Endothelial cell of umbilical vein (primary cell): Measurements from ENCODE around the gene CAPNS1. TPM values are rescaled to one million over a fixed set of nuclear protein-coding genes. Genes with fewer than 3 reads are reported as not detected.

ENCODE experiments used
- BruUV-seq: library from RNA; stranded (reverse); fragments of 400-500 nt; replicated peaks from 2 replicates; lab custom pipeline; 2021; lab: Mats Ljungman, UMichigan
- CTCF ChIA-PET: fragments of 300-600, 350-600 bp; sonication (Branson Sonifier 250); formaldehyde crosslinking; loops from one replicate; lab custom pipeline; 2021; ENCODE audit warnings: antibody characterized with exemption, inconsistent platforms; lab: Charles Lee
- POLR2A ChIA-PET: fragments of 300-600, 350-600 bp; sonication (Branson Sonifier 250); formaldehyde crosslinking; loops from one replicate; lab custom pipeline; 2021; ENCODE audit warnings: antibody characterized with exemption, inconsistent platforms; lab: Charles Lee
- DNase-seq: peaks from one replicate; pipeline ENCODE4 v3.0.0-alpha.2; 2011; ENCODE audit warnings: low read depth, low spot score
- FAIRE-seq: peaks from 2 replicates; lab custom pipeline; 2011; peaks lifted over from hg19 to GRCh38; lab: Jason Lieb, UNC
- H2AFZ ChIP-seq: 2 replicates; pipeline ENCODE4 v1.6.0; 2012; ENCODE audit warnings: low read depth, low read length, control low read depth, inconsistent platforms
- H3K27ac ChIP-seq: 2 replicates; pipeline ENCODE4 v1.5.1; 2011; ENCODE audit warnings: low read depth, mild to moderate bottlenecking, control low read depth, low read length, moderate library complexity; ENCODE audit not compliant: insufficient read depth
- H3K27me3 ChIP-seq, 2 experiments: 2 replicates each; pipeline versions ENCODE4 v1.6.0 to v1.6.1; 2011; ENCODE audit warnings: low read length in 2 of 2, mixed read lengths in 1 of 2; ENCODE audit not compliant: control insufficient read depth in 2 of 2, insufficient read depth in 2 of 2
- H3K36me3 ChIP-seq, 2 experiments: 2 replicates in 1 of 2; 3 replicates in 1 of 2; pipeline ENCODE4 v1.5.1; 2011; ENCODE audit warnings: low read length in 2 of 2, mild to moderate bottlenecking in 1 of 2, moderate library complexity in 1 of 2; ENCODE audit not compliant: control insufficient read depth in 2 of 2, insufficient read depth in 2 of 2; ENCODE audit errors: extremely low read depth in 1 of 2
- H3K4me1 ChIP-seq: 3 replicates; pipeline ENCODE4 v1.5.1; 2011; ENCODE audit warnings: mild to moderate bottlenecking, low read length; ENCODE audit not compliant: control insufficient read depth, insufficient read depth; ENCODE audit errors: extremely low read depth
- H3K4me2 ChIP-seq: 2 replicates; pipeline ENCODE4 v1.6.1; 2011; ENCODE audit warnings: low read length, control low read depth, mixed read lengths; ENCODE audit not compliant: insufficient read depth
- H3K4me3 ChIP-seq, 3 experiments: fragments of 200-600 bp in 1 of 3; sonication (generic), shearing (Covaris generic) in 1 of 3; replicated peaks in 1 of 3; 2 replicates each; pipeline ENCODE4 v1.5.1; 2011 to 2016; ENCODE audit warnings: control low read depth in 3 of 3, low read length in 3 of 3, mild to moderate bottlenecking in 2 of 3, inconsistent platforms in 1 of 3, low read depth in 1 of 3, moderate library complexity in 1 of 3; ENCODE audit not compliant: insufficient read depth in 1 of 3
- H3K79me2 ChIP-seq: 2 replicates; pipeline ENCODE4 v1.6.0; 2012; ENCODE audit warnings: low read length, inconsistent platforms; ENCODE audit not compliant: control insufficient read depth, insufficient read depth
- H3K9ac ChIP-seq: replicated peaks from 2 replicates; pipeline ENCODE3; 2011; ENCODE audit warnings: low read length, control low read depth; ENCODE audit not compliant: insufficient read depth; ENCODE audit errors: extremely low read depth
- H3K9me1 ChIP-seq: replicated peaks from 3 replicates; pipeline ENCODE4 v1.6.0; 2011; ENCODE audit warnings: mild to moderate bottlenecking, low read length; ENCODE audit not compliant: control insufficient read depth, insufficient read depth; ENCODE audit errors: extremely low read depth
- H3K9me3 ChIP-seq: replicated peaks from 2 replicates; pipeline ENCODE4 v1.5.1; 2012; ENCODE audit warnings: low read length, inconsistent platforms; ENCODE audit not compliant: control insufficient read depth, insufficient read depth
- H4K20me1 ChIP-seq: replicated peaks from 2 replicates; pipeline ENCODE3; 2011; ENCODE audit warnings: mild to moderate bottlenecking, low read length; ENCODE audit not compliant: control insufficient read depth, insufficient read depth; ENCODE audit errors: extremely low read depth
- EZH2 ChIP-seq: IDR thresholded peaks from 2 replicates; pipeline ENCODE4 v1.6.1; 2012; ENCODE audit warnings: borderline replicate concordance, low read depth, mild to moderate bottlenecking, moderate library complexity, low read length, inconsistent platforms; ENCODE audit not compliant: severe bottlenecking
- GATA2 ChIP-seq: IDR thresholded peaks from 2 replicates; pipeline ENCODE4 v1.7.0; 2011; ENCODE audit warnings: low read depth, mild to moderate bottlenecking, moderate library complexity, mixed read lengths, low read length; ENCODE audit not compliant: insufficient read length, insufficient read depth
- MAX ChIP-seq: IDR thresholded peaks from 2 replicates; pipeline ENCODE4 v1.6.1; 2011; ENCODE audit not compliant: insufficient read depth, insufficient read length
- dilution Hi-C: fragments of 300-500 bp; cut with MboI; formaldehyde crosslinking; loops from one replicate; pipeline ENCODE4 v1.15.0; 2019; ENCODE audit warnings: low sequenced_read_pairs; ENCODE audit not compliant: extremely low pct_ligation_motif_present
- intact Hi-C: fragments of 100-400 bp; cut with micrococcal nuclease; formaldehyde crosslinking; loops from one replicate; pipeline ENCODE4 v1.10.0; 2022
- polyA plus RNA-seq, 4 experiments: library from polyadenylated mRNA; depleted of rRNA in 3 of 4; stranded (reverse) in 3 of 4; unstranded in 1 of 4; fragments of >200 nt; gene quantifications; 2 replicates each; pipeline versions ENCODE4 v1.2.1 to v1.2.3, GENCODE V29; 2011 to 2012; ENCODE audit warnings: missing spikeins in 1 of 4
- total RNA-seq: library from RNA; stranded (reverse); gene quantifications from 2 replicates; pipeline ENCODE4 v1.2.3, GENCODE V29; 2021
- TF ChIP-seq, protein P1 (sequence below), 2 donors: IDR thresholded peaks; 1 replicate in 1 of 2; 2 replicates in 1 of 2; pipeline ENCODE4 v1.5.1; 2011; ENCODE audit warnings: low read length in 2 of 2, mild to moderate bottlenecking in 2 of 2, moderate library complexity in 2 of 2, control low read depth in 1 of 2, inconsistent platforms in 1 of 2, low read depth in 1 of 2; ENCODE audit not compliant: insufficient read depth in 1 of 2; ENCODE audit errors: extremely low read depth in 1 of 2

CAPNS1 gene
- total and polyA plus RNA-seq, 2 donors (not counting 3 experiments of a cell fraction or from before 2014, with no cell fraction given) = 777 to 1,095 TPM

DNA sequence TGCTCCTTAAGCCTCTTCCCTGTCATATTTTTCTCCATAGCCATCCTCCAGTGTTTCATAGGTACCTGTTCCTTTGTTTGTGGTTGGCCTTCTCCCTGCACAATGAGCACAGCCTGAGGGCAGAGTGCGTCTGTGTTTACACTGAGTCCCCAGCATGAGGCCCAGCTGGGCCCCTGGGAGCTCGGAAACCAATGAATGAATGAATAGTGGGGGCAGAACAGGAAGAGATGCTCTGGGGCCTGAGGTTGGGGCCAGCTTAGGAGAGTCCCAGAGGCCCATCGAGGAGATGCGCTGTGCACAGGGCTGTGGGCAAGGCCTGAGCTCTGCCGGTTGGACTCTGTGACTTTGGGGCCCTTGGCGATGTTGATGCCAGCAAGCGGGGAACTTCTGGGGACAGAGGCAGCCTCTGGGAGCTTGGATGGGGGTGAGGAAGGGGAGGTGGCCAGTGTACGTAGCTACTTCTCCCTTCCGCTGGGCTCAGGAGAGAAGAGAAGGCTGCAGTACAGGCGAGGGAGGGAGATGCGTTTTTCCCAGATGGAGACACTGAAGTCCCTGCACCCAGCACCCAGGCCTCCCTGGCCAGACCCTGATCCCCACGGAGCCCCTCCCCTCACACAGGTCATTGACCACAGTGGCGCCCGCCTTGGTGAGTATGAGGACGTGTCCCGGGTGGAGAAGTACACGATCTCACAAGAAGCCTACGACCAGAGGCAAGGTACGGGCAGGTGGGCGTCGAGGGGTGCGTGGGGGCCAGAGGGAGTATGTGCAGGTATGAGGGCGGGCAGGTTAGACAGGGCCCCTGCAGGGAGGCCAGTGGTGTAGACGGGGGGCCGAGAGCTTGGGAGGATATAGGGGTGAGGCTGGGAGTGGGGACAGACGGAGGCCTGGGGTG, 19.5 kb upstream of the CAPNS1 start:
- Histone ChIP-seq H3K79me2 (peaks cover 9% of the 10 kb centered on the region), H3K9me1 (no peaks in the 10 kb centered on the region), H3K9ac (no peak overlapping the region), H2AFZ (no peak overlapping the region), H3K27ac (no peak overlapping the region), H3K4me3 (no peak overlapping the region), H3K36me3 (peaks cover 5 to 24% of the 10 kb centered on the region in 2 experiments), H3K4me2 (no peak overlapping the region), H3K9me3 (no peaks in the 10 kb centered on the region), H4K20me1 (no peaks in the 10 kb centered on the region), H3K4me1 (peaks cover 5% of the 10 kb centered on the region), H3K27me3 (no peaks in the 10 kb centered on the region)
- POLR2A ChIA-PET = no interaction called here
- TF ChIP-seq EZH2 (no peak), GATA2 (no peak), MAX (no peak)
- TF ChIP-seq, protein P1, sequence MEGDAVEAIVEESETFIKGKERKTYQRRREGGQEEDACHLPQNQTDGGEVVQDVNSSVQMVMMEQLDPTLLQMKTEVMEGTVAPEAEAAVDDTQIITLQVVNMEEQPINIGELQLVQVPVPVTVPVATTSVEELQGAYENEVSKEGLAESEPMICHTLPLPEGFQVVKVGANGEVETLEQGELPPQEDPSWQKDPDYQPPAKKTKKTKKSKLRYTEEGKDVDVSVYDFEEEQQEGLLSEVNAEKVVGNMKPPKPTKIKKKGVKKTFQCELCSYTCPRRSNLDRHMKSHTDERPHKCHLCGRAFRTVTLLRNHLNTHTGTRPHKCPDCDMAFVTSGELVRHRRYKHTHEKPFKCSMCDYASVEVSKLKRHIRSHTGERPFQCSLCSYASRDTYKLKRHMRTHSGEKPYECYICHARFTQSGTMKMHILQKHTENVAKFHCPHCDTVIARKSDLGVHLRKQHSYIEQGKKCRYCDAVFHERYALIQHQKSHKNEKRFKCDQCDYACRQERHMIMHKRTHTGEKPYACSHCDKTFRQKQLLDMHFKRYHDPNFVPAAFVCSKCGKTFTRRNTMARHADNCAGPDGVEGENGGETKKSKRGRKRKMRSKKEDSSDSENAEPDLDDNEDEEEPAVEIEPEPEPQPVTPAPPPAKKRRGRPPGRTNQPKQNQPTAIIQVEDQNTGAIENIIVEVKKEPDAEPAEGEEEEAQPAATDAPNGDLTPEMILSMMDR (IDR thresholded peaks at IDR 0.05; ENCODE audit: extremely low read depth in 1 of 2, insufficient read depth in 1 of 2, low read depth in 1 of 2, low read length in 2 of 2) = no peak
- no peak for DNase-seq
- BruUV-seq = no TSS peak
- dilution Hi-C loops = no loop called here
- FAIRE-seq = no peak
- CTCF ChIA-PET = interaction anchor here (1.8 kb wide), 1 partner anchor 60 kb away, joined by 4 read pairs; no protein-coding TSS in a partner anchor
- intact Hi-C loops = no loop called here
